Measurements from ENCODE around the gene CATSPERZ.

The CATSPERZ gene

DNA sequence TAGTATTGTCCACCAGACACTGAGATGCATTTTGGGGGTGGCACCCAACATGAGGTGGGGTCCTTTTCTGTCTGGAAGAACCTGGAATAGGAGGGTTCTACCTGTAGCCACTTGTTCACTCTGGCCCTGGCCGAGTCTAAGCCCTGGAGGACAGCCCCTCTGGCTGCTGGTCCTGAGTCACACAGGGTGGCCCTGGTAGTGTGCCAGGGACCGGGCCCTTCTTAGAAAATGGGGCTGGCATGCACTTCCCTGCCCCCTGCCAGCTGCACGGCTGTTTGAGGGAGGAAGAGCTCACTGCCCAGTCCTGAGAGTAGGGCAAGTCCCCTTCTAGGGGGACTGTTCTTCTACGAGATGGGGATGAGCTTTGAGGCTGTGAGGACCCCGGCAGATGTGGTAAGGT lies 46.7 kb upstream of the CATSPERZ start:
- no peak for DNase-seq (ENCODE audit: insufficient read length, low spot score)
- TF ChIP-seq, protein P1, sequence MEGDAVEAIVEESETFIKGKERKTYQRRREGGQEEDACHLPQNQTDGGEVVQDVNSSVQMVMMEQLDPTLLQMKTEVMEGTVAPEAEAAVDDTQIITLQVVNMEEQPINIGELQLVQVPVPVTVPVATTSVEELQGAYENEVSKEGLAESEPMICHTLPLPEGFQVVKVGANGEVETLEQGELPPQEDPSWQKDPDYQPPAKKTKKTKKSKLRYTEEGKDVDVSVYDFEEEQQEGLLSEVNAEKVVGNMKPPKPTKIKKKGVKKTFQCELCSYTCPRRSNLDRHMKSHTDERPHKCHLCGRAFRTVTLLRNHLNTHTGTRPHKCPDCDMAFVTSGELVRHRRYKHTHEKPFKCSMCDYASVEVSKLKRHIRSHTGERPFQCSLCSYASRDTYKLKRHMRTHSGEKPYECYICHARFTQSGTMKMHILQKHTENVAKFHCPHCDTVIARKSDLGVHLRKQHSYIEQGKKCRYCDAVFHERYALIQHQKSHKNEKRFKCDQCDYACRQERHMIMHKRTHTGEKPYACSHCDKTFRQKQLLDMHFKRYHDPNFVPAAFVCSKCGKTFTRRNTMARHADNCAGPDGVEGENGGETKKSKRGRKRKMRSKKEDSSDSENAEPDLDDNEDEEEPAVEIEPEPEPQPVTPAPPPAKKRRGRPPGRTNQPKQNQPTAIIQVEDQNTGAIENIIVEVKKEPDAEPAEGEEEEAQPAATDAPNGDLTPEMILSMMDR (IDR thresholded peaks at IDR 0.05; ENCODE audit: insufficient read depth, missing control alignments): no peak
- no peak for FAIRE-seq

DNA sequence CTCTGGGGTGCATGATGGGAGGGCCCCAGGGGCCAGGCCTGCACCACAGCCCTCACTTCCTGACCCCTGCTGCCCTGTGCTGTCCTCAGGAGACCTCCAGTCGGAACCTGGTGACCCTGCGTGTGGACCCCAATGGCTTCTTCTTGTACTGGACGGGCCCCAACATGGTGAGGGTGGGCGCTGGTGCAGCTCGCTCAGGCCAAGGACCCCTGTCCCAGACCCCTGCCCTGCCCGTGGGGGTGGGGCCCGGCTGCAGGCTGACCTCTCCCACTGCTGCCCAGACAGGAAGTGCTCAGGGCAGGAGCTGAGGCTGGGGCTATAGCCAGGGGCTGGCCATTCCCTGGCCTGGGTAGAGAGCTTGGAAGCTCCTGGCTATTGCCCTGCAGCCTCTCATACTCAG lies 45.8 kb upstream of the CATSPERZ start:
- FAIRE-seq: no peak
- TF ChIP-seq, protein P1 (IDR thresholded peaks at IDR 0.05; ENCODE audit: insufficient read depth, missing control alignments): no peak
- no peak for DNase-seq (ENCODE audit: insufficient read length, low spot score)

DNA sequence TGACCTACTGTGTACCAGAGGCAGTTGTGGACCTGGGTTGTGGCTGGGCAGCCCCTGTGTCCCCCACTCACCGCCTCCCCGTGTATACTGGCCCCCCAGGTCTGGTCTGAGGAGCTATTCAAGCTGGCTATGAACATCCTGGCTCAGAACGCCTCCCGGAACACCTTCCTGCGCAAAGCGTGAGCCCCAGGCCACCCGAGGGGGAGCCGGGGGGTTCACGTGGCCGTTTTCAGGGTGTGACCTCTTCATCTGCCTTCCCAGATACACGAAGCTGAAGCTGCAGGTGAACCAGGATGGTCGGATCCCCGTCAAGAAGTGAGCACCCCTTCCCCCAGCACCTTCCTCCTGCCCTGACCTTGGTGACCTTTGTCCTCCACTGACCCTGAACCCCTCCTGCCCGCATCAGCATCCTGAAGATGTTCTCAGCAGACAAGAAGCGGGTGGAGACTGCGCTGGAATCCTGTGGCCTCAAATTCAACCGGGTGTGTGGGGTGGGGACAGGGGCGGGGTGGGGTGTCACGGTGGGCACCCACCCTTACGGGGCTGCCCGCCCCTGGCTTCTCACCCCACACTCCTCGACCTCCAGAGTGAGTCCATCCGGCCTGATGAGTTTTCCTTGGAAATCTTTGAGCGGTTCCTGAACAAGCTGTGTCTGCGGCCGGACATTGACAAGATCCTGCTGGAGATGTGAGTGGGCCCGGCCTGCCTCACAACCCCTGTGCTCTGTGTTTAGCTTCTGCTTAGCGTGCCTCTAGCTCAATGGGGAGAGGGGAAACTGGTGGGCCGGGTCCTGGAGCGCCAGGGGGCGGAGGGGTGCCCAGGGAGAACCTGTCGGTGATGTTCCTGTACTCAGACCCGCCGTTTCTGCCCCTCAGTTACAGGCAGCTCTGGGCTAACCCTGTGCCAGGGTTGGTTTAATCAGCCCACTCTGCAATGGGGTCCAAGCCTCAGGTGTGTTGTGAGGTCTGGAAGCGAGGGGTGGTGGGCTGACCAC lies 44.7 kb upstream of the CATSPERZ start:
- DNase-seq (ENCODE audit: insufficient read length, low spot score): no peak
- no peak for FAIRE-seq
- TF ChIP-seq, protein P1 (IDR thresholded peaks at IDR 0.05; ENCODE audit: insufficient read depth, missing control alignments): no peak

DNA sequence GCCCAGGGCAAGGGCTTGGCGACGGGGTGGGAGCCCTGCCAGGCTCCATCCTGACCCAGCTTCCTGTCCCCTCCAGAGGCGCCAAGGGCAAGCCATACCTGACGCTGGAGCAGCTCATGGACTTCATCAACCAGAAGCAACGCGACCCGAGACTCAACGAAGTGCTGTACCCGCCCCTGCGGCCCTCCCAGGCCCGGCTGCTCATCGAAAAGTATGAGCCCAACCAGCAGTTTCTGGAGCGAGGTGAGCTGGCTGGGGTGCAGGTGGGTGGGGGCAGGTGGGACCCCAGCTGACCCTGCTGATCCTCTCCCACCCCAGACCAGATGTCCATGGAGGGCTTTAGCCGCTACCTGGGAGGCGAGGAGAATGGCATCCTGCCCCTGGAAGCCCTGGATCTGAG lies 43.9 kb upstream of the CATSPERZ start:
- no peak for DNase-seq (ENCODE audit: insufficient read length, low spot score)
- TF ChIP-seq, protein P1 (IDR thresholded peaks at IDR 0.05; ENCODE audit: insufficient read depth, missing control alignments): no peak
- FAIRE-seq: no peak

DNA sequence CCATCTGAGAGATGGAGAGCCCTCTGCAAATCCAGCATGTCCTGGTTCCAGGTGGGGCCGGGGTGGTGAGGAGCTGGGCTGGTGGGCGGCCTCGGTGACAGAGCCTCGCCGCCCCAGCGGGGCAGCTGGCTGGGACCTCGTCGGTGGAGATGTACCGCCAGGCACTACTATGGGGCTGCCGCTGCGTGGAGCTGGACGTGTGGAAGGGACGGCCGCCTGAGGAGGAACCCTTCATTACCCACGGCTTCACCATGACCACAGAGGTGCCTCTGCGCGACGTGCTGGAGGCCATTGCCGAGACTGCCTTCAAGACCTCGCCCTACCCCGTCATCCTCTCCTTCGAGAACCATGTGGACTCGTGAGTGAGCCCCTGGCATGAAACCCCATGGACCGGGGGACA lies 41.8 kb upstream of the CATSPERZ start:
- no peak for FAIRE-seq
- DNase-seq (ENCODE audit: insufficient read length, low spot score): no peak
- TF ChIP-seq, protein P1 (IDR thresholded peaks at IDR 0.05; ENCODE audit: insufficient read depth, missing control alignments): no peak

DNA sequence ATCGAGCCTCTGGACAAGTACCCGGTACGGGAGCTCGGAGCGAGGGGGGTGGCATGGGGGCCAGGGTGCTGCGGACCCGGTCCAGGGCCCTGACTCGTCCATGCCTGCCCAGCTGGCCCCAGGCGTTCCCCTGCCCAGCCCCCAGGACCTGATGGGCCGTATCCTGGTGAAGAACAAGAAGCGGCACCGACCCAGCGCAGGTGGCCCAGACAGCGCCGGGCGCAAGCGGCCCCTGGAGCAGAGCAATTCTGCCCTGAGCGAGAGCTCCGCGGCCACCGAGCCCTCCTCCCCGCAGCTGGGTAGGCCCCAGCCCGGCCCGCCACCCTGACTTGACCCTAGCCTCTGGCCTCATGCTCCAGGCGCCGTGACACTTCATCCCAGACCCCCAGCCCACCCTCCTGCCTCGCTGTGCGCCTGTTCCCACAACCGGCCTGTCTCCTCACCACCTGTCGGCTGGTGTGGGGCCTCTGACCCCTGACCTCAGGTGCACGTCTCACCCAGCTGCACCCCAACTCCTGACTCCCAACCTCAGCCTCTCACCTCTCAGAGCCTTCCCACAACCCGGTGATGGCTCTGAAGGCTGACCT lies 41.1 kb upstream of the CATSPERZ start:
- TF ChIP-seq, protein P1 (IDR thresholded peaks at IDR 0.05; ENCODE audit: insufficient read depth, missing control alignments): no peak
- DNase-seq (ENCODE audit: insufficient read length, low spot score) (no peak), FAIRE-seq (no peak)

Measured in D721Med (cell line).